NCI-H2107 (cell line): ENCODE measurements around the gene CCDC91.
"Not testable (repeated sequence)": the region's sequence is repeated elsewhere in the genome, so short reads cannot be mapped to it uniquely, and the experiment has no call there.

Experiments used
- DNase-seq: peaks from one replicate; lab custom pipeline; 2025; lab: John Stamatoyannopoulos, UW

Gene CCDC91

GRCh38 chr12:28234444-28234843, 44.2 kb downstream of the CCDC91 start:
- DNase-seq: no peak

- DNase-seq: no peak
These were observed 44.8 kb downstream of the CCDC91 start for GRCh38 chr12:28235015-28235414.

- DNase-seq: no peak
These were observed 45.7 kb downstream of the CCDC91 start for GRCh38 chr12:28235985-28236384.

- DNase-seq: no peak
These were observed 47.2 kb downstream of the CCDC91 start for GRCh38 chr12:28237423-28237822.

- no peak for DNase-seq
These were observed 49.7 kb downstream of the CCDC91 start for GRCh38 chr12:28239918-28240317.

- DNase-seq: no peak
These were observed 50.6 kb downstream of the CCDC91 start for GRCh38 chr12:28240853-28241252.

- DNase-seq: no peak
These were observed 51.9 kb downstream of the CCDC91 start for GRCh38 chr12:28242129-28242495.

GRCh38 chr12:28242496-28243309, 52.4 kb downstream of the CCDC91 start:
- no peak for DNase-seq

GRCh38 chr12:28243310-28243633, 53.0 kb downstream of the CCDC91 start:
- DNase-seq: no peak

GRCh38 chr12:28247806-28248205, 57.5 kb downstream of the CCDC91 start:
- no peak for DNase-seq

GRCh38 chr12:28248555-28249145, 58.4 kb downstream of the CCDC91 start:
- DNase-seq: no peak

GRCh38 chr12:28253161-28253641, 62.9 kb downstream of the CCDC91 start:
- no peak for DNase-seq

- no peak for DNase-seq
These were observed 67.2 kb downstream of the CCDC91 start for GRCh38 chr12:28257411-28257810.

- no peak for DNase-seq
These were observed 68.7 kb downstream of the CCDC91 start for GRCh38 chr12:28258998-28259397.

GRCh38 chr12:28265435-28266042, 75.3 kb downstream of the CCDC91 start:
- no peak for DNase-seq

GRCh38 chr12:28267920-28268607, 77.8 kb downstream of the CCDC91 start:
- DNase-seq: not testable (repeated sequence)

- no peak for DNase-seq
These were observed 78.5 kb downstream of the CCDC91 start for GRCh38 chr12:28268608-28269229.

GRCh38 chr12:28269851-28270250, 79.6 kb downstream of the CCDC91 start:
- DNase-seq: no peak

GRCh38 chr12:28278499-28278898, 88.2 kb downstream of the CCDC91 start:
- no peak for DNase-seq

- DNase-seq: no peak
These were observed 88.7 kb downstream of the CCDC91 start for GRCh38 chr12:28278960-28279359.

GRCh38 chr12:28286352-28286751, 96.1 kb downstream of the CCDC91 start:
- DNase-seq: no peak

- DNase-seq: no peak
These were observed 100.0 kb downstream of the CCDC91 start for GRCh38 chr12:28290262-28290661.
